ENCODE results near the gene SEPTIN8.
A peak's percentile ranks its signal among the peaks of the same experiment; 100 is the strongest.

The SEPTIN8 gene

GRCh38 chr5:132746954-132747615 lies 30.0 kb downstream of the SEPTIN8 start, which contains the start of gene CCNI2 (continued):
- TF ChIP-seq GLI2 (tag by site-specific recombination; IDR thresholded peaks at IDR 0.05; ENCODE audit: borderline replicate concordance, low read depth) (no peak), ZNF660 (tag by site-specific recombination; IDR thresholded peaks at IDR 0.05) (no peak), ZBTB21 (tag by site-specific recombination; IDR thresholded peaks at IDR 0.05) (no peak), ZNF169 (tag by site-specific recombination; IDR thresholded peaks at IDR 0.05) (no peak), PRDM10 (tag by site-specific recombination; IDR thresholded peaks at IDR 0.05) (no peak), RBAK (tag by site-specific recombination; IDR thresholded peaks at IDR 0.05) (no peak), ZNF776 (tag by site-specific recombination; IDR thresholded peaks at IDR 0.05; ENCODE audit: borderline replicate concordance) (no peak), GFI1B (tag by site-specific recombination; IDR thresholded peaks at IDR 0.05) (no peak), ZNF433 (tag by site-specific recombination; IDR thresholded peaks at IDR 0.05; ENCODE audit: low read depth) (no peak), ZNF670 (tag by site-specific recombination; IDR thresholded peaks at IDR 0.05; ENCODE audit: low read depth) (no peak), ZNF223 (tag by site-specific recombination; IDR thresholded peaks at IDR 0.05) (no peak), KLF8 (tag by site-specific recombination; IDR thresholded peaks at IDR 0.05) (peak; percentile 50; the same call in 1 of the 2 replicates), ZNF155 (tag by site-specific recombination; IDR thresholded peaks at IDR 0.05) (no peak), ZFP3 (tag by site-specific recombination; IDR thresholded peaks at IDR 0.05; ENCODE audit: low read depth) (no peak), ZSCAN16 (tag by site-specific recombination; IDR thresholded peaks at IDR 0.05) (no peak), ZNF785 (tag by site-specific recombination; IDR thresholded peaks at IDR 0.05) (no peak), GLIS1 (tag by site-specific recombination; IDR thresholded peaks at IDR 0.05) (peak; percentile 91), ZNF701 (tag by site-specific recombination; IDR thresholded peaks at IDR 0.05) (no peak), ZEB2 (tag by site-specific recombination; IDR thresholded peaks at IDR 0.05) (peak; percentile 74), ZNF138 (tag by site-specific recombination; IDR thresholded peaks at IDR 0.05; ENCODE audit: borderline replicate concordance) (no peak), TCF7L2 (IDR thresholded peaks at IDR 0.05; ENCODE audit: borderline replicate concordance, low read depth, low read length) (no peak), ZNF211 (tag by site-specific recombination; IDR thresholded peaks at IDR 0.05; ENCODE audit: low read depth) (no peak), PATZ1 (tag by site-specific recombination; IDR thresholded peaks at IDR 0.05) (peak; percentile 87), ZNF324 (tag by site-specific recombination; IDR thresholded peaks at IDR 0.05) (0 out of 2 replicates have a peak, but pooled peaks have one; percentile 36), ZFHX2 (tag by site-specific recombination; conservative IDR thresholded peaks at IDR 0.05) (peak; percentile 72), HOXD13 (CRISPR knock-in tag; IDR thresholded peaks at IDR 0.05; ENCODE audit: borderline replicate concordance) (no peak), ZBTB7A (tag by site-specific recombination; IDR thresholded peaks at IDR 0.05; ENCODE audit: low read depth) (no peak), KLF1 (tag by site-specific recombination; IDR thresholded peaks at IDR 0.05) (peak; percentile 61; the same call in 1 of the 2 replicates), ZNF341 (tag by site-specific recombination; IDR thresholded peaks at IDR 0.05; ENCODE audit: low read depth) (peak; percentile 72), ZNF184 (tag by site-specific recombination; IDR thresholded peaks at IDR 0.05) (no peak), ZNF629 (tag by site-specific recombination; IDR thresholded peaks at IDR 0.05) (no peak), HOXA7 (CRISPR knock-in tag; IDR thresholded peaks at IDR 0.05; ENCODE audit: borderline replicate concordance) (no peak), ZNF2 (tag by site-specific recombination; IDR thresholded peaks at IDR 0.05) (no peak), ZIC2 (tag by site-specific recombination; IDR thresholded peaks at IDR 0.05) (peak; percentile 78)
- TF ChIP-seq, protein P1, sequence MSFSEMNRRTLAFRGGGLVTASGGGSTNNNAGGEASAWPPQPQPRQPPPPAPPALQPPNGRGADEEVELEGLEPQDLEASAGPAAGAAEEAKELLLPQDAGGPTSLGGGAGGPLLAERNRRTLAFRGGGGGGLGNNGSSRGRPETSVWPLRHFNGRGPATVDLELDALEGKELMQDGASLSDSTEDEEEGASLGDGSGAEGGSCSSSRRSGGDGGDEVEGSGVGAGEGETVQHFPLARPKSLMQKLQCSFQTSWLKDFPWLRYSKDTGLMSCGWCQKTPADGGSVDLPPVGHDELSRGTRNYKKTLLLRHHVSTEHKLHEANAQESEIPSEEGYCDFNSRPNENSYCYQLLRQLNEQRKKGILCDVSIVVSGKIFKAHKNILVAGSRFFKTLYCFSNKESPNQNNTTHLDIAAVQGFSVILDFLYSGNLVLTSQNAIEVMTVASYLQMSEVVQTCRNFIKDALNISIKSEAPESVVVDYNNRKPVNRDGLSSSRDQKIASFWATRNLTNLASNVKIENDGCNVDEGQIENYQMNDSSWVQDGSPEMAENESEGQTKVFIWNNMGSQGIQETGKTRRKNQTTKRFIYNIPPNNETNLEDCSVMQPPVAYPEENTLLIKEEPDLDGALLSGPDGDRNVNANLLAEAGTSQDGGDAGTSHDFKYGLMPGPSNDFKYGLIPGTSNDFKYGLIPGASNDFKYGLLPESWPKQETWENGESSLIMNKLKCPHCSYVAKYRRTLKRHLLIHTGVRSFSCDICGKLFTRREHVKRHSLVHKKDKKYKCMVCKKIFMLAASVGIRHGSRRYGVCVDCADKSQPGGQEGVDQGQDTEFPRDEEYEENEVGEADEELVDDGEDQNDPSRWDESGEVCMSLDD (tag by site-specific recombination; IDR thresholded peaks at IDR 0.05): no peak
